ENCODE measurements around the gene PDGFD. TPM values are rescaled to one million over a fixed set of nuclear protein-coding genes. Genes with fewer than 3 reads are reported as not detected.

PDGFD gene
- polyA plus RNA-seq, 3 donors from 2014 or later, result 58.2 to 88.0 (median 70.8) TPM

DNA sequence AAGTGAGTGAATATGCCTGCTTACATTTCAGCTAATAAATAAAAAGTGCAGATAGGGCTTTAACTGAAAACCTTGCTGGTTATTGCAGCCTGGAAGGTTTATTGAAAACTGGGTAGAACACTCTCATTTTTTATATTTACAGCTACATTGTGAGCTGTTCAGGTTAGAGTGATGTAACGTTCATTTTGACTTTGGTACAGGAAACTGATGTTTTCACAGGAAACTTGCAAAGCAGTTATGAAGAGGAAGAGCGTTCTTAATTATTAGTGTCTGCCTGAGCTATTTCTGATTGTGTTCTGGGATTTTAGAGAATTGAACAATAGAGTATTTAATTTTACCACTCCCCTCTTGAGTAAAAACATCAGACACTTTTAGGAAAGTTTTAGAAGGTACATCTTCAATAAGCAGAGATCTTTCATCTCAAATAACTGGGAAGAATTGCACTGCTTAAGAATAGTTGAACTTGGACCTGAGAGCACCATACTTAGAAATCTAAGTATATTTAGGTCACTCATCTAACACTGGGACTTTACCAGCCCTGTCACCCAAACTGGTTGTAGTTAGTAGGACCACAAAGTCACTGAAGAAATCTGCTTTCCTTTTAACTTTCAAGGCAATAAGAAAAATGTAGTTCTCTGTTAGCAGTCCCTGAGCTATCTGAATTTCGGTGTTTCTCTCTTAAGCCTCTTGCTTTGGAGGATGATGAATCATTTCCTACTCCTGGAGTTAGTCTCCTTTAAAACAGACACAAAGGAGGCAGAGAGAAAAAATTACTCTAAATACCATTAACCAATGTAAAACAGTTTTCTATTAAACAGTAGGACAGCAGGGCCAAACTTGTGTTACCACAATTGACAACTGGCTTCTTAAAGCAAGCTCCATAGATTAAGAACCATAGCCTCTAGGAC is 256.1 kb downstream of the PDGFD start:
- H3K36me3 Mint-ChIP-seq, result peaks cover 18 to 33% (median 30%) of the 10 kb centered on the region in 3 donors
- DNase-seq, result peak in 1 of 3 donors; percentile 13
- peaks cover 0 to 5% (median 0%) of the 10 kb centered on the region in 3 donors for H3K27me3 Mint-ChIP-seq (ENCODE audit: low read depth in 3 of 3)
- H3K4me1 Mint-ChIP-seq, result peaks cover 25 to 29% of the 10 kb centered on the region in 2 donors
- peak overlapping the region; percentile 64 to 96 (median 92) for H3K27ac Mint-ChIP-seq
- peaks cover 3 to 11% (median 6%) of the 10 kb centered on the region in 6 donors for H3K9me3 Mint-ChIP-seq
- peak overlapping the region; percentile 28 to 79 (median 74) for H3K4me3 Mint-ChIP-seq

DNA sequence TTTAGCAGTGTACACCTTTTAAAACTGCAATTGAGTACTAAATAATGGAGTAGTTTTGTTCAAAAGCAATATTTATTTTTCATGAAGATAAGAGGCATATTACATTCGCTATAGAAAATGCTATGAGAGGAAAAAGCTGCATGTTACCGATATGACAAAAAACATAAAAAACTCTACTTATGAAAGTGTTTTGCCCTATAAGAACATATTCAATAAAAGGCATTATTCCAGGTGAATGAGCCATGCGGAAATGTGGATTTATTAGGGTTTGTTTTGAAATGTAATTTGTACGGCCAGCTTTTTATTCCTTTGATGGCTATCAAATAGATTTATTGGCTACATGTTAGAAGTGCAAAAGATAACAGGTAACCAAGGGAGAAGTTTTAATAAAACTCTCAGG is 256.8 kb downstream of the PDGFD start:
- Mint-ChIP-seq H3K9me3 (peaks cover 0 to 7% (median 4%) of the 10 kb centered on the region in 6 donors), H3K36me3 (peaks cover 12 to 26% (median 23%) of the 10 kb centered on the region in 3 donors), H3K4me1 (peaks cover 25 to 29% of the 10 kb centered on the region in 2 donors), H3K27ac (peak overlapping the region; percentile 64 to 96 (median 92)), H3K4me3 (peak overlapping the region; percentile 28 to 79 (median 74)), H3K27me3 (ENCODE audit: low read depth in 3 of 3) (peaks cover 0 to 4% (median 0%) of the 10 kb centered on the region in 3 donors)
- DNase-seq, result no peak

DNA sequence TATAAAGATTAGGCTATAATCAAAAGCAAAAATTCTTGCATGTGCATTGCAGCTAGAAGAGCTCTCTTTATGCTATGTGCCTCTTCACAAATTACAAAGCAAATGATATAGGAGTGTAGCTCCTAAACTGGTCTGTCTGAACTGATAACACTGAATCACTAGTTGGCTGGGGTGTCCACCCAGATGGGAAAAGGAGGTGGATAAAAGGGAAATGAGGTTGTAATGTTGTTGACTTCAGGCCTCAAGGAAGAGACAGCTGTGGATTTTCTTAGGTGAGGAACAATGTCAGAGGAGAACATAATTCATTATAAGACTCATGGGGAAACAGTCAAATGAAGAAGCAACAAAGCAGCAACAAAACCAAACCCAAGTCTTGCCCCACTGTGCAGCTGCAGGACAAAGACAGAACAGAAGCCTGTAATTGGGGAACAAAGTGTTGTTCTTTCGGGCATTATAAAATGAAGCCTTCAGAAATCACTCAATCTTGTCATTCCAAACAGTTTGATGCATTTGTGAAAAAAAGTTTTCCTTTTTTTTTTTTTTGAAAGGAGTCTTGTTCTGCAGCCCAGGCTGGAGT is 257.6 kb downstream of the PDGFD start:
- Mint-ChIP-seq H3K4me1 (peaks cover 25 to 29% of the 10 kb centered on the region in 2 donors), H3K36me3 (peaks cover 4 to 22% (median 16%) of the 10 kb centered on the region in 3 donors), H3K4me3 (peak overlapping the region in 3 of 5 donors; percentile 15 to 46 (median 15)), H3K9me3 (no peaks in the 10 kb centered on the region), H3K27ac (peak overlapping the region; percentile 5 to 89 (median 68)), H3K27me3 (ENCODE audit: low read depth in 3 of 3) (peaks cover 0 to 2% (median 0%) of the 10 kb centered on the region in 3 donors)
- DNase-seq, result no peak

DNA sequence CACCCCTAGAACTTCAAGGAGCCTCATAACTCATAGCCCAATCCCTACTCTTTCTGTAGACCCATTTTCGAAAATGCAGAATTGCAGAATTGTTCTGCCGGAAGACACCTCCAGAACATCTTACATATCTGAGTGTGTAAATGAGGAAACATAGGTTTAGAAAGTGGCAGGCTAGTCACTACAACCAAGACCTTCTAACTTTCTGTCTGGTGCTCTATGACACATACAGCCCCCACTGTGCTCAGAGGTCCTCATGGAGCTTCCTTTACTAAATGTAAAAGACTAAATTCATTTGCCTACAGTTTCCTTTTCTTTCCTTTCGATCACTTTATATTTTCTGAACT is 259.7 kb downstream of the PDGFD start:
- Mint-ChIP-seq H3K36me3 (peaks cover 0 to 14% (median 10%) of the 10 kb centered on the region in 3 donors), H3K27ac (no peak overlapping the region), H3K9me3 (no peaks in the 10 kb centered on the region), H3K4me3 (no peak overlapping the region), H3K27me3 (ENCODE audit: low read depth in 3 of 3) (no peaks in the 10 kb centered on the region), H3K4me1 (peaks cover 25 to 28% of the 10 kb centered on the region in 2 donors)
- no peak for DNase-seq

DNA sequence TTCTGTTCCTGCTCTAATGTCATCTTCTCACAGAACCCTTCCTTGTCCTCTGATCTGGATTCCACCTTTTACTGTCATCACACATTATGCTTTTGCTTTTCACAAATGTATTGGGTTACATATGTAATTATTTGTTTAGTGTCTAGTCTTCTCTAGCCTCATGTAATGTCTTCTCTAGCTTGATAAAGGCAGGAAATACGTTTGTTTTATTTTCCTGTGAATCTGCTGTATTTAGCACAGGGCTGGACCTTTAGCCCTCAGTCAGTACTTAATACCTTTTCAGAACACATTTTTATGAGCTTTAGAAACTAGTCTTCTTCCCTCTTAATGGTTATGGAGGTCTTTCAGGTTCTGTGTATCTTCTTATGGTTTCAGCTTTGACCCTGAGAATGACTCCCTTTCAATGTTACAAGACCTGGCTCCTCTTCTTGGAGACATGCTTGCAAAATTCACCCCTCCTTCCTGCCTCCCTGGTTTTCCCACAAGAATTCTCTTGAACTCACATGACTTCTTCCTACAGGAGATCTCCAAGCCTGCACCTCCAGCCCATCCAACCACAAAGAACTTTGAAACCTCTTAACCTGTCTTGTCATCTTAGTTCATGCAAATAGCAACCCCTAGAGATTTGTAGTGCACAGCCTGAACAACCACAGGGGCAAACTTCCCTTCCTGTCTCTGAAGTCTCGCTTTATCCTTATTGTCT is 260.2 kb downstream of the PDGFD start:
- H3K4me1 Mint-ChIP-seq, result peaks cover 25 to 27% of the 10 kb centered on the region in 2 donors
- no peak overlapping the region for H3K27ac Mint-ChIP-seq
- no peaks in the 10 kb centered on the region for H3K9me3 Mint-ChIP-seq
- H3K4me3 Mint-ChIP-seq, result no peak overlapping the region
- H3K27me3 Mint-ChIP-seq (ENCODE audit: low read depth in 3 of 3), result no peaks in the 10 kb centered on the region
- H3K36me3 Mint-ChIP-seq, result peaks cover 0 to 19% (median 8%) of the 10 kb centered on the region in 3 donors
- no peak for DNase-seq

DNA sequence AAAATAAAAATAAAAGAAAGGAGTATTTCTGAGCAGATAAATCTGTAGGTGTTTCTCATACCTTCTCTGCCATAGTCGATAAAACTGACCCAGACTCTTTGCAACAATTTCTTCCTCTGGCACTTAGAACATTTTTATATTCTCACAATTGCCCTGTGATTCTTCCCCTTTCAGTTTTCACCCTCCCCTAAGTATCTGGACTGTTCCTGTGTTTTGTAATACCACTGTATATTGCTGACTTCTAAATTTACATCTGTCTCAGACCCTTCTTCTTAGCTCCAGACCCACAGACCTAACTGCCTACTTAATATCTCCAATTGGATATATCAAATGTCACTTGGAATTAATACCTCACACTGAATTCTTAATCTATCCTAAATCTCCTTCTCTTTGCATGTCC is 261.0 kb downstream of the PDGFD start:
- Mint-ChIP-seq H3K4me1 (peaks cover 23% of the 10 kb centered on the region in 2 donors), H3K9me3 (no peaks in the 10 kb centered on the region), H3K4me3 (no peak overlapping the region), H3K27ac (no peak overlapping the region), H3K27me3 (ENCODE audit: low read depth in 3 of 3) (no peaks in the 10 kb centered on the region), H3K36me3 (peaks cover 0 to 19% (median 8%) of the 10 kb centered on the region in 3 donors)
- DNase-seq, result no peak

DNA sequence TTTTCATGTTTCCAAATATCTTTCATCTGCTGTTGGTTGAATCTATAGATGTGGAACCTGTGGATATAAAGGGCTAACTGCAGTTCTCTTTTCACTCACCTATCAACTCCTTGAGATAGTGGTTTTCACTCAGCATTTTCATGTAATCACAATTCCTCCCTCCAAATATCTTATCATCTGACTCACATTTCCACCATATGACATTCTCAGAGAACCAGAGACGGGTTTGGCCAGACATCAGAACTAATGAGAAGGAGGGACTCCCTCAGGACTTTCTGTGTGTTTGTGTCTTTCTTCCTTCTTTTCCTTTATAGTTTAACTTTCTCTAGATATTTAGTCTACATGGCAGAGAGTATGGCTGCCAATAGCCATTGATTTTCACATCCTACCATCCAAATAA is 262.3 kb downstream of the PDGFD start:
- Mint-ChIP-seq H3K4me3 (no peak overlapping the region), H3K36me3 (peaks cover 0 to 19% (median 8%) of the 10 kb centered on the region in 3 donors), H3K4me1 (peaks cover 22 to 26% of the 10 kb centered on the region in 2 donors), H3K27ac (peak overlapping the region in 1 of 6 donors; percentile 28), H3K9me3 (no peaks in the 10 kb centered on the region), H3K27me3 (ENCODE audit: low read depth in 3 of 3) (no peaks in the 10 kb centered on the region)
- DNase-seq, result no peak

DNA sequence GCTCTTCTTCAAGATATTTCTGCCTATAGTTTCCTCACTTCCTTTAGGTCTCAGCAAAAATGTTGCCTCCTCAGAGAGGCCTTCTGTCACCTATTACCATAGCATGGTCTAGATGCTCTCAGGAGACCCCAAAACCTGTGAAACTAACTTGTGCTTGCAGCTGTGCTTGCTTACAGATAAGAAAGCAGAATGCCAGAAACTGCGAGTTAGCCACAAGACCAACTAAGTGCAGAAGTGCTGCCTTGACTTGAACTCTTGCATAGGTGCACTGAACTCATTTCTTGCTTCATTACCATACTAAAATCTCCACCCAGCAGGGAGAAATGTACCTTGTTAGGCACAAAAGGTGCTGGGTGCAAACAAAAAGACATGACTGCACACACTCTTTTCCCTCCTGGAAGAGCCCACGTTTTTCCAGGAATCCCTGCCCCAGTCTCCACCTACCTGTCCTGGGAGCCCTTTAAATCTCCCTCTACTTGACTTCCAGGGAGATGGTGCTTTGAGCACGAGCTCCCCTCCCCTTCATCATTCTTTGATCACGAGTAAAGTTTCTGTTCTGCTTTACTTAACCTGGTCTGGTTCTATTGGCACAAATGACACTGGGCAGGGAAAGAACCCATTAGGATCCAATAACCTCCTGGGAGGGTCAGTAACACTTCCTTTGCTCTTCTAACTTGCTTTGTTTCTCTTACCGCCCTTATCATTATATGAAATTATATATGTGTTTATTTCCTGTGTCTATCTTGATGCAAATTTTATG is 265.2 kb downstream of the PDGFD start:
- Mint-ChIP-seq H3K27me3 (ENCODE audit: low read depth in 3 of 3) (no peaks in the 10 kb centered on the region), H3K9me3 (no peaks in the 10 kb centered on the region), H3K4me1 (peaks cover 15 to 23% of the 10 kb centered on the region in 2 donors), H3K4me3 (no peak overlapping the region), H3K36me3 (peaks cover 9 to 23% (median 17%) of the 10 kb centered on the region in 3 donors), H3K27ac (peak overlapping the region in 1 of 6 donors; percentile 31)
- DNase-seq, result no peak

DNA sequence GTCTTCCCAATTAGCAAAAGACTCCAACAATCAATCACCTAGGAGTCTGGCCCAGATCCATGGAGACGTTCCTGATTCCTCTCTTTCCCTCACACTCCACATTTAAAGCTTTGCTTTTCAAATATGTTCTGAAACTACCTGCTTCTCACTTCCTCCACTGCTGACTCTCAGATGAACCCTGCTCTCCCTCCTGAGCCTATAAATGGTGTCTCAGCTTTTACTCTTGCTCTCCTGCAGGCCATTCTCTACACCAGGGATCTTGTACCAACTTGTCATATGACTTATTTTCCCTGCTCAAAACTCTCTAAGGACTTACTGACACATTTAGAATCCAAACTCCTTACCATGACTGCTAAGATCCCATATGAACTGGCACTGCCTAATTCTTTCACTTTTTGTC is 265.9 kb downstream of the PDGFD start:
- Mint-ChIP-seq H3K4me3 (no peak overlapping the region), H3K9me3 (no peaks in the 10 kb centered on the region), H3K27me3 (ENCODE audit: low read depth in 3 of 3) (no peaks in the 10 kb centered on the region), H3K4me1 (peaks cover 15 to 23% of the 10 kb centered on the region in 2 donors), H3K36me3 (peaks cover 13 to 25% (median 23%) of the 10 kb centered on the region in 3 donors), H3K27ac (peak overlapping the region in 3 of 6 donors; percentile 6 to 53 (median 31))
- no peak for DNase-seq

DNA sequence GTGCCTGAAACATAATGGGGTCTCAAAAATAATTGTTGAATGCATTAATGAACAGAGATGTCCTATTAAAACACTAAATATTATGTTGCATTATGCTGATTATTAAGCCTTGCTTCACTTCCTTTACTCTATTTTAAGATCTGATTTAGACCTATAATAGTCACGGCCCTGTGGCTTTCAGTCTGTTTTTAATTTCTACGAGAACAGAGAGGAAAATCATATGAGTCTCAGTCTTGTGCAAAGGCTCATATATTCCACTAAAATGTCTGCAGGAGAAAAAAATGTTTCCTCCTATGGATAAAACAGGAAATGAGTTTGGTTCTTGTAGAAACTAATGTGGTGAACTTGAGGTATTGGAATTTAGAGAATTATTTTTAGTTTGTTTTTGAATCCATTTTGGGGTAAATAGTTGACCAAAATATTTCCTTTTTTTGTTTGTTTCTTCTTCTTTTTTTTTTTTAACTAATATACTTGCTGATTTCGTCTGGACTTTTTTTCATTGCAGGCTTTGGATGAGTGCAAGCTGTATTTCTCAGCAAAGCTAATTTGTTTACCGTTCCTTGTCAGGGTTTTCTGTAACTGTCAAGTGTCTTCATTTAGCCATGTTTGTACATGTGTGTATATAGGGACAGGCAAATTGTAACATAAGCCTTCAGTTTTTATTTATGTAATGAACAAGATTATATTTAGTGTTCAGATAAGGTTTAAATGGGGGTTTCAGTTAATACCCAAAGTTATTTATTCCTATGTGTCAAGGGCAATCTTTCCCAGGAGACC is 266.6 kb downstream of the PDGFD start:
- Mint-ChIP-seq H3K27me3 (ENCODE audit: low read depth in 3 of 3) (peaks cover 0 to 2% (median 0%) of the 10 kb centered on the region in 3 donors), H3K36me3 (peaks cover 19 to 30% (median 29%) of the 10 kb centered on the region in 3 donors), H3K27ac (peak overlapping the region in 1 of 6 donors; percentile 12), H3K9me3 (no peaks in the 10 kb centered on the region), H3K4me3 (no peak overlapping the region), H3K4me1 (peaks cover 15 to 23% of the 10 kb centered on the region in 2 donors)
- DNase-seq, result no peak

DNA sequence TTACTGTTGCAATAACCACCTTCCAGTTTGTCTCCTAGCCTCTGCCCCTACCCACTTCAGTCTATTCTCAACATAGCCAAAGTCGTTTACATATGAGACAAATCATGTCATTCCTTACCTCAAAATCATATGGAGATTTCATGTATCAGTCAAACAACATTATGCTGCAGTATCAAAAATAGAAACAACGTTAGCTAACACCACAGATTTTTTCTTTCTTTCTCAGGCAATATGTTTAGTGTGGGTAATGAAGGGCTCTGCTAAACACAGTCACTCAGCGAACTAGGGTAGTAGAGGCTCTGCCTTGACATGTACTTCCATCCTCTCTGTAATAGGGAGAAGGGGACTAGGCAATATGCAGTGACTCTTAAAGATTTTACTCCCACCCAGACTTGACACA is 268.8 kb downstream of the PDGFD start:
- no peak overlapping the region for H3K27ac Mint-ChIP-seq
- no peak for DNase-seq
- H3K36me3 Mint-ChIP-seq, result peaks cover 37 to 44% (median 40%) of the 10 kb centered on the region in 3 donors
- peaks cover 0 to 9% (median 5%) of the 10 kb centered on the region in 6 donors for H3K9me3 Mint-ChIP-seq
- peaks cover 0 to 2% (median 0%) of the 10 kb centered on the region in 3 donors for H3K27me3 Mint-ChIP-seq (ENCODE audit: low read depth in 3 of 3)
- peaks cover 15 to 23% of the 10 kb centered on the region in 2 donors for H3K4me1 Mint-ChIP-seq
- no peak overlapping the region for H3K4me3 Mint-ChIP-seq

DNA sequence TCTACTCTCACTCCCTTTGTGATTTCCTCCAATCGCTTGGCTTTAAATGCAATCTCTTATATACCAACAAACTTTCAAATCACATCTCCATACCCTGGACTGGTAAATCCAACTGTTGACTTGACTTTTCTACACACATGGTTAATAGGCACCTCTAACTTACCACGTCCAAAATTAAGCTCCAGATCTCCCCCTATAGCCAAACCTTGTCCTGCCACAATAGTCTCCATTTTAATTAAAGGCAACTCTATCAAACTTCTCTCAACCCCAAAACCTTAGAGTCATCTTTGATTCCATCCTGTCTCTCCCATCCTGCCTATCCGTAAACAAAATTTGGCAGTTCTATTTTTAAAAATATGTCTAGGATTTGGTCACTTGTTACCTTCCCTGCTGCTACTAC is 269.3 kb downstream of the PDGFD start:
- peaks cover 41 to 47% (median 44%) of the 10 kb centered on the region in 3 donors for H3K36me3 Mint-ChIP-seq
- no peak overlapping the region for H3K4me3 Mint-ChIP-seq
- peaks cover 0 to 13% (median 5%) of the 10 kb centered on the region in 6 donors for H3K9me3 Mint-ChIP-seq
- no peak overlapping the region for H3K27ac Mint-ChIP-seq
- peaks cover 15 to 23% of the 10 kb centered on the region in 2 donors for H3K4me1 Mint-ChIP-seq
- no peak for DNase-seq
- peaks cover 0 to 2% (median 0%) of the 10 kb centered on the region in 3 donors for H3K27me3 Mint-ChIP-seq (ENCODE audit: low read depth in 3 of 3)

All from immature natural killer cell (primary cell).